Measurements from ENCODE around the gene ANGPTL5. TPM values are rescaled to one million over a fixed set of nuclear protein-coding genes. Genes with fewer than 3 reads are reported as not detected.

Gene ANGPTL5
- total and polyA plus RNA-seq, 7 donors, result 0.03 to 0.21 (median 0.15) TPM; not detected in 1

DNA sequence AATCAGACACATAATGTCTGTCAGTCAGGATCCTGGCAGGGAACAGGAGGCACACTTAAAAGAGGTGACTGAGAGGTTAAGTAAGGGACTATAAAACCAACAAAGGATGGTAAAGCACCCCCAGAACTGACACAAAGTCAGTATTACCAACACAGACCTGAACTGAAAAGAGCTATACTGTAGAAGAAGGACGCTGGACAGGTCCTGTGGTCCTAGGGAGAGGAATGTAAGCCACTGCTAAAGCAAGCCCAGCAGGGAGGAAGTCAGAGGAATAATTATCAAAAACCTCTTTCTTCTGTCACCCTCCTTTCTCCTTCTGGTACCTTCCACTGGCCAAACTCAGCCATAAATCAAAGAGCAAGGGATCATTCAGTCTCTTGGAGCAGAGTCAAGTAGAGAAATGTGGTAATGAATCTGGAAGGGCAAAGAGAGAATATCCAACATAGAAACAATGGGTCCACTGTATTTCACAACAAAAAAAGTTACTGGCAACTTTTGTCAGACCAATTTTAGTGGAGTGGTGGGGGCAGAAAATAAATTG, 33.4 kb upstream of the ANGPTL5 start:
- DNase-seq, result no peak
- WGBS, 3 donors, result 30 to 52% (median 33%) methylated on average over 1 of the region's 1 CpG
- ATAC-seq, result no peak
- Histone ChIP-seq H3K27me3 (ENCODE audit: insufficient read depth in 3 of 3, low read length in 2 of 3) (no peaks in the 10 kb centered on the region), H3K9me3 (no peaks in the 10 kb centered on the region), H3K4me3 (no peak overlapping the region), H3K27ac (no peak overlapping the region), H3K36me3 (ENCODE audit: insufficient read depth in 1 of 2, low read depth in 1 of 2) (peaks cover 0 to 3% of the 10 kb centered on the region in 2 donors), H3K4me1 (no peaks in the 10 kb centered on the region)
- TF ChIP-seq, protein P1, sequence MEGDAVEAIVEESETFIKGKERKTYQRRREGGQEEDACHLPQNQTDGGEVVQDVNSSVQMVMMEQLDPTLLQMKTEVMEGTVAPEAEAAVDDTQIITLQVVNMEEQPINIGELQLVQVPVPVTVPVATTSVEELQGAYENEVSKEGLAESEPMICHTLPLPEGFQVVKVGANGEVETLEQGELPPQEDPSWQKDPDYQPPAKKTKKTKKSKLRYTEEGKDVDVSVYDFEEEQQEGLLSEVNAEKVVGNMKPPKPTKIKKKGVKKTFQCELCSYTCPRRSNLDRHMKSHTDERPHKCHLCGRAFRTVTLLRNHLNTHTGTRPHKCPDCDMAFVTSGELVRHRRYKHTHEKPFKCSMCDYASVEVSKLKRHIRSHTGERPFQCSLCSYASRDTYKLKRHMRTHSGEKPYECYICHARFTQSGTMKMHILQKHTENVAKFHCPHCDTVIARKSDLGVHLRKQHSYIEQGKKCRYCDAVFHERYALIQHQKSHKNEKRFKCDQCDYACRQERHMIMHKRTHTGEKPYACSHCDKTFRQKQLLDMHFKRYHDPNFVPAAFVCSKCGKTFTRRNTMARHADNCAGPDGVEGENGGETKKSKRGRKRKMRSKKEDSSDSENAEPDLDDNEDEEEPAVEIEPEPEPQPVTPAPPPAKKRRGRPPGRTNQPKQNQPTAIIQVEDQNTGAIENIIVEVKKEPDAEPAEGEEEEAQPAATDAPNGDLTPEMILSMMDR (IDR thresholded peaks at IDR 0.05), result no peak
- intact Hi-C loops (cut with DNase I), result no loop called here

DNA sequence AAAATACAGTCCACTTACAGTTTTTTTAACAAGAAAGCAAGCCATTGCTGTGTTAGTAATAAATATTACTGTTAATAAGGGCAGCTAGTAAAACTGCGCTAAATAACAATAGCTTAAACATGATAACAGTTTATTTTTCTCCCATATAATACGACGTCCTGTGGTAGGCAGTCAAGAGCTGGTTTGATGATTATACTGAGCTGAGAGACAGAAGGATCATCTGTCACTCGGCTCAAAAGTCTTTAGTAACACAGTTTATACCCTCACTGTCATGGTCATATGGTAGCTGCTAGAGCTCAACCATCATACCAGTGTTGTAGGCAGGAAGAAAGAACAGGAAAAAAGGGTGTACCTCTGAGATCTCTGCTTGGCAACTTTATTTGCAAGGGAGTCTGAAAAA, 29.1 kb upstream of the ANGPTL5 start:
- DNase-seq (no peak), ATAC-seq (no peak)
- H3K36me3 ChIP-seq (ENCODE audit: insufficient read depth in 1 of 2, low read depth in 1 of 2), result peaks cover 0 to 3% of the 10 kb centered on the region in 2 donors
- WGBS, 3 donors, result 76 to 83% (median 79%) methylated on average over 4 of the region's 4 CpGs
- H3K27ac ChIP-seq, result no peak overlapping the region
- H3K27me3 ChIP-seq (ENCODE audit: insufficient read depth in 3 of 3, low read length in 2 of 3), result no peaks in the 10 kb centered on the region
- H3K4me1 ChIP-seq, result no peaks in the 10 kb centered on the region
- no peak overlapping the region for H3K4me3 ChIP-seq
- no peaks in the 10 kb centered on the region for H3K9me3 ChIP-seq
- intact Hi-C loops (cut with DNase I), result no loop called here
- TF ChIP-seq, protein P1 (IDR thresholded peaks at IDR 0.05), result no peak

DNA sequence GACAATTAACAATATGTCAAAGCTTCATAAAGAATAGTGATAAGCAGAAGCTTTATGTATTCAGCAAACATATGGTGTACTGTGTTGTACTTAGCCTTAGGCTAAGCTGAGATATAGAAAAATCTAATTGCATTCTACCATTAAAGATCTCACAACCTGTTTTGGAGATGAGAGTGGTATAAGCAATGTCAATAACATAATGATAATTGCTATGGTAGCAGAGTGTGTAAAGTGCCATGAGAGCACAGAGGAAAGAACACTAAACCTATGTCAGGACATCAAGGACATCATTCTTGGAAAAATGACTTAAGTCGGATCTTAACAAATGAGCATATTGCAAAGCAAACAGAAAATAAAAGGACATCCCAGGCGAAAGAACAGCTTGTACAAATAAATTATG, 28.6 kb upstream of the ANGPTL5 start:
- Histone ChIP-seq H3K27ac (no peak overlapping the region), H3K4me3 (no peak overlapping the region), H3K4me1 (no peaks in the 10 kb centered on the region), H3K9me3 (no peaks in the 10 kb centered on the region), H3K27me3 (ENCODE audit: insufficient read depth in 3 of 3, low read length in 2 of 3) (no peaks in the 10 kb centered on the region), H3K36me3 (ENCODE audit: insufficient read depth in 1 of 2, low read depth in 1 of 2) (peaks cover 0 to 3% of the 10 kb centered on the region in 2 donors)
- intact Hi-C loops (cut with DNase I), result loop anchor here in 1 of 2 donors (5.0 kb wide), 1 partner anchor 1753 kb away; no protein-coding TSS in a partner anchor
- TF ChIP-seq, protein P1 (IDR thresholded peaks at IDR 0.05), result no peak
- 94 to 96% (median 96%) methylated on average over 2 of the region's 2 CpGs for WGBS, 3 donors
- DNase-seq, result no peak
- no peak for ATAC-seq

DNA sequence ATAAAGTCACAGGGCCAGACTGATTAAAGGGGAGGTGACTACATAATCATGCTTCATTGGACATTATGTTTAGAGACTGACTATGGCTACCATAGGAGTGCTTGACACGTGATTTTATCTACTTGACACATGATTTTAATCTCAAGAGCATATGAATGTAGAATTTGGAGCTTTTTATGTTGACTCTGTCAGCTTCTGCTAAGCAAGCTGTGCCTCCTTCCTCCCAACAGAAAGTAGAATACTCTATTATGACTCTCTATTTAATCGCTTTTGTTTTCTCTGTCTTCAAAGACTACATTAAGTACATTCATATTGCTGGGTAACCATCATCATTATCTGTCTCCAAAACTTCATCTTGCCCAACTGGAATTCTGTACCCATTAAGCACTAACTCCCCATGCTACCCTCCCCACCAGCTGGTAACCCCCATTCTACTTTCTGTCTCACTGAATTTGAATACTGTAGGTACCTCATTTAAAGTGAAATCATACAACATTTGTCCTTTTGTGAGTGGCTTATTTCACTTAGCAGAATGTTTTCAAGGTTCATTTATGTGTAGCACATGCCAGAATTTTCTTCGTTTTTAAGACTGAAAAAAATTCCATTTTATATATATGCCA, 24.7 kb upstream of the ANGPTL5 start:
- H3K36me3 ChIP-seq (ENCODE audit: insufficient read depth in 1 of 2, low read depth in 1 of 2), result peaks cover 0 to 3% of the 10 kb centered on the region in 2 donors
- WGBS, 3 donors, result 73 to 81% (median 80%) methylated on average over 3 of the region's 3 CpGs
- DNase-seq (no peak), ATAC-seq (no peak)
- H3K9me3 ChIP-seq, result no peaks in the 10 kb centered on the region
- intact Hi-C loops (cut with DNase I), result loop anchor here in 1 of 2 donors (5.0 kb wide), 1 partner anchor 1749 kb away; no protein-coding TSS in a partner anchor
- no peaks in the 10 kb centered on the region for H3K27me3 ChIP-seq (ENCODE audit: insufficient read depth in 3 of 3, low read length in 2 of 3)
- no peak overlapping the region for H3K4me3 ChIP-seq
- no peak overlapping the region for H3K27ac ChIP-seq
- H3K4me1 ChIP-seq, result no peaks in the 10 kb centered on the region
- TF ChIP-seq, protein P1 (IDR thresholded peaks at IDR 0.05), result no peak

Measured in psoas muscle (tissue), 8 donors.